Left renal pelvis (tissue), 4 donors: ENCODE results near the gene ARHGDIB. TPM values are rescaled to one million over a fixed set of nuclear protein-coding genes. Genes with fewer than 3 reads are reported as not detected.

Experiments
- DNase-seq, 4 donors: peaks; one replicate each; pipeline ENCODE4 v3.0.0-alpha.2; 2013; ENCODE audit warnings: low read depth in 4 of 4, low spot score in 3 of 4
- polyA plus RNA-seq, 4 donors: library from polyadenylated mRNA; unstranded; fragments of 120-200 nt; gene quantifications; one replicate each; pipeline ENCODE4 v1.2.1, GENCODE V29; 2013; ENCODE audit not compliant: insufficient read length in 4 of 4

Gene ARHGDIB
- polyA plus RNA-seq, 4 donors = 43.1 to 67.6 (median 55.7) TPM

- no peak for DNase-seq
These were observed 58.9 kb downstream of the ARHGDIB start for GRCh38 chr12:14902465-14902864.

- no peak for DNase-seq
These were observed 60.2 kb downstream of the ARHGDIB start for GRCh38 chr12:14901228-14901562.

- no peak for DNase-seq
These were observed 60.7 kb downstream of the ARHGDIB start for GRCh38 chr12:14900521-14901227.

GRCh38 chr12:14896521-14897169, 64.8 kb downstream of the ARHGDIB start:
- no peak for DNase-seq

GRCh38 chr12:14893506-14894250, 67.7 kb downstream of the ARHGDIB start:
- no peak for DNase-seq

- no peak for DNase-seq
These were observed 68.5 kb downstream of the ARHGDIB start for GRCh38 chr12:14892726-14893505.

Other genes starting within 250 kb of the ARHGDIB start
- 100 to 1,000 TPM in 2 of 4 donors, 10 to 100 TPM in 2; 72.1 to 127 (median 105) TPM for gene WBP11, start 158.1 kb downstream of the ARHGDIB start, polyA plus RNA-seq
- gene C12orf60, start 157.9 kb downstream of the ARHGDIB start, polyA plus RNA-seq = 1 to 10 TPM; 1.4 to 5.9 (median 5.0) TPM
- 1 to 10 TPM in 3 of 4 donors, under 1 TPM in 1; 0.23 to 3.1 (median 2.5) TPM for gene SMCO3, start 147.4 kb downstream of the ARHGDIB start, polyA plus RNA-seq
- gene ART4, start 118.1 kb downstream of the ARHGDIB start, polyA plus RNA-seq = under 1 TPM; 0.07 to 0.42 (median 0.12) TPM
- gene MGP, start 75.7 kb downstream of the ARHGDIB start, polyA plus RNA-seq = 100 to 1,000 TPM in 1 of 4 donors, 10 to 100 TPM in 3; 28.8 to 422 (median 81.6) TPM
- gene ERP27, start 23.1 kb downstream of the ARHGDIB start, polyA plus RNA-seq = 10 to 100 TPM in 3 of 4 donors, under 1 TPM in 1; 0.46 to 33.2 (median 28.2) TPM
- not detected for gene PDE6H, start 11.4 kb upstream of the ARHGDIB start, polyA plus RNA-seq